ENCODE results near the gene LONRF3. TPM values are rescaled to one million over a fixed set of nuclear protein-coding genes. Genes with fewer than 3 reads are reported as not detected.
A peak's percentile ranks its signal among the peaks of the same experiment; 100 is the strongest.

The LONRF3 gene
- polyA plus RNA-seq, 1 donor (not counting 4 experiments of a cell fraction or from before 2014, with no cell fraction given): not detected

DNA sequence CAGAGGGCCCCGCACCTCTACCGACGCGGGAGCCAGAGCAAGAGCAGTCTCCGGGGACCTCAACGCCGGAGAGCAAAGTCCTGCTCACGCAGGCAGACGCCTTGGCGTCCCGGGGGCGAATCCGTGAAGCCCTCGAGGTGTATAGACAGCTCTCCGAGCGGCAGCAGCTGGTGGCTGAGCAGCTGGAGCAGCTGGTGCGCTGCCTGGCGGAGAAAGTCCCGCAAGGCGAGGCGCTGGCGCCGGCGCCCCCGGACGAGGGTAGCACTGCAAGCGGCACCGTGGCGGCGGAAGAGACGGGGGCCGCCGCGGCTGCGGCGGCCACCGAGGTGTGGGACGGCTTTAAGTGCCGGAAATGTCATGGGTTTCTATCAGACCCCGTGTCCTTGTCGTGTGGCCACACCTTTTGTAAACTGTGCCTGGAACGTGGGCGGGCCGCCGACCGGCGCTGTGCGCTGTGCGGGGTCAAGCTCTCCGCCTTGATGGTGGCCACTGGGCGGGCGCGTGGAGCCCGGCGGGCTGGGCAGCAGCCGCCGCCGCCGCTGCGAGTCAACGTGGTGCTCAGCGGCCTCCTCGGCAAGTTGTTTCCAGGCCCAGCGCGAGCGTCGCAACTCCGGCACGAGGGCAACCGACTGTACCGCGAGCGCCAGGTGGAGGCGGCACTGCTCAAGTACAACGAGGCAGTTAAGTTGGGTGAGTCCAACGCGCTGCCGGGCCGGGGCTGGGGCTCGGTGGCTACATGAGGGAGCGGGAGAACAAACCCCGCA, 672 bp downstream of the LONRF3 start:
- dilution Hi-C loops (cut with MboI; ENCODE audit: extremely low pct_ligation_motif_present, low sequenced_read_pairs): no loop called here
- no peak overlapping the region for H3K9ac ChIP-seq (ENCODE audit: control insufficient read depth, extremely low read depth, insufficient read depth, low read length)
- peak overlapping the region in 2 of 3 experiments; percentile 2 to 37 for H3K4me3 ChIP-seq (ENCODE audit: control insufficient read depth in 2 of 3, extremely low read depth in 1 of 3, insufficient read depth in 2 of 3, low read depth in 1 of 3, low read length in 3 of 3)
- TF ChIP-seq EZH2 (IDR thresholded peaks at IDR 0.05; ENCODE audit: low read length): peak; percentile 42
- TF ChIP-seq, protein P1, sequence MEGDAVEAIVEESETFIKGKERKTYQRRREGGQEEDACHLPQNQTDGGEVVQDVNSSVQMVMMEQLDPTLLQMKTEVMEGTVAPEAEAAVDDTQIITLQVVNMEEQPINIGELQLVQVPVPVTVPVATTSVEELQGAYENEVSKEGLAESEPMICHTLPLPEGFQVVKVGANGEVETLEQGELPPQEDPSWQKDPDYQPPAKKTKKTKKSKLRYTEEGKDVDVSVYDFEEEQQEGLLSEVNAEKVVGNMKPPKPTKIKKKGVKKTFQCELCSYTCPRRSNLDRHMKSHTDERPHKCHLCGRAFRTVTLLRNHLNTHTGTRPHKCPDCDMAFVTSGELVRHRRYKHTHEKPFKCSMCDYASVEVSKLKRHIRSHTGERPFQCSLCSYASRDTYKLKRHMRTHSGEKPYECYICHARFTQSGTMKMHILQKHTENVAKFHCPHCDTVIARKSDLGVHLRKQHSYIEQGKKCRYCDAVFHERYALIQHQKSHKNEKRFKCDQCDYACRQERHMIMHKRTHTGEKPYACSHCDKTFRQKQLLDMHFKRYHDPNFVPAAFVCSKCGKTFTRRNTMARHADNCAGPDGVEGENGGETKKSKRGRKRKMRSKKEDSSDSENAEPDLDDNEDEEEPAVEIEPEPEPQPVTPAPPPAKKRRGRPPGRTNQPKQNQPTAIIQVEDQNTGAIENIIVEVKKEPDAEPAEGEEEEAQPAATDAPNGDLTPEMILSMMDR (optimal IDR thresholded peaks at IDR 0.05 in 1 of 3, IDR thresholded peaks at IDR 0.05 in 1 of 3, conservative IDR thresholded peaks at IDR 0.05 in 1 of 3; ENCODE audit: extremely low read depth in 1 of 3, insufficient read depth in 2 of 3, low read length in 3 of 3): peak in 1 of 3 experiments; percentile 12
- no peaks in the 10 kb centered on the region for H3K36me3 ChIP-seq (ENCODE audit: control insufficient read depth in 2 of 2, extremely low read depth in 1 of 2, insufficient read depth in 2 of 2, low read length in 2 of 2)
- no peaks in the 10 kb centered on the region for H3K9me1 ChIP-seq (ENCODE audit: control insufficient read depth, extremely low read depth, insufficient read depth, low read length)
- H2AFZ ChIP-seq (ENCODE audit: control insufficient read depth, low read length): peak overlapping the region; percentile 9
- H3K27me3 ChIP-seq (ENCODE audit: control insufficient read depth, extremely low read depth, insufficient read depth, low read length): peaks cover 46% of the 10 kb centered on the region
- no peak for DNase-seq (ENCODE audit: low read depth, low spot score)
- no peaks in the 10 kb centered on the region for H3K9me3 ChIP-seq (ENCODE audit: control insufficient read depth, low read depth, low read length)
- no peak overlapping the region for H3K27ac ChIP-seq (ENCODE audit: control insufficient read depth, insufficient read depth, low read length)
- no peaks in the 10 kb centered on the region for H4K20me1 ChIP-seq (ENCODE audit: control insufficient read depth, extremely low read depth, insufficient read depth, low read length)
- FAIRE-seq: no peak
- no peaks in the 10 kb centered on the region for H3K79me2 ChIP-seq (ENCODE audit: control insufficient read depth, insufficient read depth, low read length)
- H3K4me2 ChIP-seq (ENCODE audit: control insufficient read depth, extremely low read depth, insufficient read depth, low read depth, low read length): peak overlapping the region; percentile 39
- H3K4me1 ChIP-seq (ENCODE audit: control insufficient read depth, extremely low read depth, insufficient read depth, low read length): peaks cover 5% of the 10 kb centered on the region

DNA sequence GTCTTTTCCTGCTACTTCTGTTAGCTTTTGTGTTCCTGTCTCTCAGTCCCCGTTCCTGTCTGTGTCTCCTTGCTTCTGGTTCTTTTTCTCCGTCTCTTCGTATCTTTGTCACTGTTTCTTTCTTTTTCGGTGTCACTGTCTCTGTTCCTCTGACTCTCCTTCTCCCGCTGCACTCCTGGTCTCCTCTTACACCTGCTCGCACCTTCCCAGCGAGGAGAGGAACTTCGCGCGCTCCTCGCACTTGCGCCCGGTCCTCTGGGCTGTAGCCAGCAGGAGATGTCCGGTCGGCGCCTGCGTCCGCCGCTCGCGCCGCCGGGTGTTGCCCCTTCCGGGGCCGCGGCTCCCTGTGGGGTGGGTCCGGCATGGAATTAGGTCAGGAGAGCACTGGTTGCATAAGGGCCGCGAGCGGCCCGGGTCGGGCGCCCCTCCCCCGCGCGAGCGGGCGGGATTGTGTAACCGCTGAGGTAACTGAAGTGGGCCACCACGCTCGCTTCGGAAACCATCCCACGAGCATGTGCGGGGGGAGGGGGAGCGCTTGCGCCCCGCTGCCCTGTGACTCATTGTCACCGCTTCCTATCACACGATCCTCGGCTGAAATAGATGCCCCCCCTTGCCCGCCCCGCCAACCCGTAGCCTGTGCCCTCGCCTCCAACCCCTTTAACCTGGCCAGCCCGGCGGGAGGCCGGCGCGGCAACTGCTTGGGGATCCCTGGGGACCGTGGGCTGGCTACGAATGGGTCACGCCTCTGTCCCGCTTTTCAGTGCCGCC, 1.6 kb downstream of the LONRF3 start:
- H3K4me1 ChIP-seq (ENCODE audit: control insufficient read depth, extremely low read depth, insufficient read depth, low read length): peaks cover 5% of the 10 kb centered on the region
- H4K20me1 ChIP-seq (ENCODE audit: control insufficient read depth, extremely low read depth, insufficient read depth, low read length): no peaks in the 10 kb centered on the region
- peaks cover 43% of the 10 kb centered on the region for H3K27me3 ChIP-seq (ENCODE audit: control insufficient read depth, extremely low read depth, insufficient read depth, low read length)
- H3K9me3 ChIP-seq (ENCODE audit: control insufficient read depth, low read depth, low read length): no peaks in the 10 kb centered on the region
- H3K4me2 ChIP-seq (ENCODE audit: control insufficient read depth, extremely low read depth, insufficient read depth, low read depth, low read length): peak overlapping the region; percentile 24
- H3K9me1 ChIP-seq (ENCODE audit: control insufficient read depth, extremely low read depth, insufficient read depth, low read length): no peaks in the 10 kb centered on the region
- DNase-seq (ENCODE audit: low read depth, low spot score) (no peak), FAIRE-seq (no peak)
- no peak overlapping the region for H2AFZ ChIP-seq (ENCODE audit: control insufficient read depth, low read length)
- H3K27ac ChIP-seq (ENCODE audit: control insufficient read depth, insufficient read depth, low read length): no peak overlapping the region
- TF ChIP-seq, protein P1 (optimal IDR thresholded peaks at IDR 0.05 in 1 of 3, IDR thresholded peaks at IDR 0.05 in 1 of 3, conservative IDR thresholded peaks at IDR 0.05 in 1 of 3; ENCODE audit: extremely low read depth in 1 of 3, insufficient read depth in 2 of 3, low read length in 3 of 3): no peak
- no peak for TF ChIP-seq EZH2 (IDR thresholded peaks at IDR 0.05; ENCODE audit: low read length)
- peak overlapping the region in 2 of 3 experiments; percentile 9 for H3K4me3 ChIP-seq (ENCODE audit: control insufficient read depth in 2 of 3, extremely low read depth in 1 of 3, insufficient read depth in 2 of 3, low read depth in 1 of 3, low read length in 3 of 3)
- H3K9ac ChIP-seq (ENCODE audit: control insufficient read depth, extremely low read depth, insufficient read depth, low read length): no peak overlapping the region
- H3K79me2 ChIP-seq (ENCODE audit: control insufficient read depth, insufficient read depth, low read length): no peaks in the 10 kb centered on the region
- no peaks in the 10 kb centered on the region for H3K36me3 ChIP-seq (ENCODE audit: control insufficient read depth in 2 of 2, extremely low read depth in 1 of 2, insufficient read depth in 2 of 2, low read length in 2 of 2)
- dilution Hi-C loops (cut with MboI; ENCODE audit: extremely low pct_ligation_motif_present, low sequenced_read_pairs): no loop called here
